ENCODE results near the gene HIPK1. TPM values are rescaled to one million over a fixed set of nuclear protein-coding genes. Genes with fewer than 3 reads are reported as not detected.

Gene HIPK1
- total RNA-seq, 1 experiment from 2014 or later = 40.1 TPM

DNA sequence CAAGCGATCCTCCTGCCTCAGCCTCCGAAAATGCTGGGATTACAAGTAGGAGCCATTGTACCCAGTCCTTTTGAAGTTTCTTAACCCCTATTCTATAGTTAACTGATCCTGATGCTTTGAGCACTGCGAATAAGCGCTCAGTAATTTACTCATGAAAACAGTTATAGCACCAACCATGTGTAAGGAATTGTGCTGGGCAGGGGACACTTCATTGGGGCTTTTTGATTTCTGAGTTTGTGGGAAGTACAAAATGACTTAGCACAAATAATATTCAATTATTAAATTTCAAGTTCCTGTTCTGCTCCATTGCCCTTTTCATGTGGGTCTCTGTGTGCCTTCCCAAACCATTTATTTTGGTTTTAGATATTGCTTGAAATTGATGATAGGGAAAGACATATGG is 6.2 kb upstream of the HIPK1 start:
- TF ChIP-seq, protein P1, sequence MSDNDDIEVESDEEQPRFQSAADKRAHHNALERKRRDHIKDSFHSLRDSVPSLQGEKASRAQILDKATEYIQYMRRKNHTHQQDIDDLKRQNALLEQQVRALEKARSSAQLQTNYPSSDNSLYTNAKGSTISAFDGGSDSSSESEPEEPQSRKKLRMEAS (IDR thresholded peaks at IDR 0.05) = no peak
- TF ChIP-seq SIN3A (IDR thresholded peaks at IDR 0.05; ENCODE audit: low read depth) (no peak), ELF1 (IDR thresholded peaks at IDR 0.05; ENCODE audit: borderline replicate concordance, low read depth) (no peak), POLR2AphosphoS5 (IDR thresholded peaks at IDR 0.05; ENCODE audit: low read depth, low read length) (no peak), ZFX (IDR thresholded peaks at IDR 0.05) (no peak), CBX3 (IDR thresholded peaks at IDR 0.05; ENCODE audit: low read depth) (no peak), CEBPB (IDR thresholded peaks at IDR 0.05; ENCODE audit: low read depth) (no peak), JUND (IDR thresholded peaks at IDR 0.05) (no peak), TCF7L2 (IDR thresholded peaks at IDR 0.05; ENCODE audit: borderline replicate concordance, extremely low read depth, insufficient read depth, insufficient read length) (no peak), ZBTB33 (IDR thresholded peaks at IDR 0.05; ENCODE audit: extremely low read depth, insufficient replicate concordance, low read length) (no peak)
- TF ChIP-seq, protein P2, sequence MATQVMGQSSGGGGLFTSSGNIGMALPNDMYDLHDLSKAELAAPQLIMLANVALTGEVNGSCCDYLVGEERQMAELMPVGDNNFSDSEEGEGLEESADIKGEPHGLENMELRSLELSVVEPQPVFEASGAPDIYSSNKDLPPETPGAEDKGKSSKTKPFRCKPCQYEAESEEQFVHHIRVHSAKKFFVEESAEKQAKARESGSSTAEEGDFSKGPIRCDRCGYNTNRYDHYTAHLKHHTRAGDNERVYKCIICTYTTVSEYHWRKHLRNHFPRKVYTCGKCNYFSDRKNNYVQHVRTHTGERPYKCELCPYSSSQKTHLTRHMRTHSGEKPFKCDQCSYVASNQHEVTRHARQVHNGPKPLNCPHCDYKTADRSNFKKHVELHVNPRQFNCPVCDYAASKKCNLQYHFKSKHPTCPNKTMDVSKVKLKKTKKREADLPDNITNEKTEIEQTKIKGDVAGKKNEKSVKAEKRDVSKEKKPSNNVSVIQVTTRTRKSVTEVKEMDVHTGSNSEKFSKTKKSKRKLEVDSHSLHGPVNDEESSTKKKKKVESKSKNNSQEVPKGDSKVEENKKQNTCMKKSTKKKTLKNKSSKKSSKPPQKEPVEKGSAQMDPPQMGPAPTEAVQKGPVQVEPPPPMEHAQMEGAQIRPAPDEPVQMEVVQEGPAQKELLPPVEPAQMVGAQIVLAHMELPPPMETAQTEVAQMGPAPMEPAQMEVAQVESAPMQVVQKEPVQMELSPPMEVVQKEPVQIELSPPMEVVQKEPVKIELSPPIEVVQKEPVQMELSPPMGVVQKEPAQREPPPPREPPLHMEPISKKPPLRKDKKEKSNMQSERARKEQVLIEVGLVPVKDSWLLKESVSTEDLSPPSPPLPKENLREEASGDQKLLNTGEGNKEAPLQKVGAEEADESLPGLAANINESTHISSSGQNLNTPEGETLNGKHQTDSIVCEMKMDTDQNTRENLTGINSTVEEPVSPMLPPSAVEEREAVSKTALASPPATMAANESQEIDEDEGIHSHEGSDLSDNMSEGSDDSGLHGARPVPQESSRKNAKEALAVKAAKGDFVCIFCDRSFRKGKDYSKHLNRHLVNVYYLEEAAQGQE (IDR thresholded peaks at IDR 0.05; ENCODE audit: low read depth) = no peak
- Histone ChIP-seq H3K36me3 (ENCODE audit: control insufficient read depth in 1 of 2, insufficient read depth in 2 of 2, low read length in 2 of 2) (no peaks in the 10 kb centered on the region), H3K4me3 (replicated peaks in 1 of 2; ENCODE audit: low read depth in 1 of 2, low read length in 2 of 2) (no peak overlapping the region), H3K79me2 (ENCODE audit: insufficient read depth, low read length) (no peaks in the 10 kb centered on the region), H3K9me3 (ENCODE audit: control insufficient read depth in 1 of 2, insufficient read depth in 1 of 2, low read depth in 1 of 2, low read length in 2 of 2) (no peaks in the 10 kb centered on the region), H3K27me3 (ENCODE audit: insufficient read depth, low read length) (no peaks in the 10 kb centered on the region), H2AFZ (ENCODE audit: low read depth, low read length, poor library complexity, severe bottlenecking) (no peak overlapping the region), H4K20me1 (ENCODE audit: insufficient read depth) (no peaks in the 10 kb centered on the region), H3K4me1 (ENCODE audit: control insufficient read depth in 1 of 2, insufficient read depth in 2 of 2, low read length in 2 of 2) (peaks cover 0 to 4% of the 10 kb centered on the region in 2 experiments; a peak in 1 of 4 replicates), H3K9ac (ENCODE audit: low read length) (no peak overlapping the region), H3K27ac (ENCODE audit: low read depth, low read length) (no peak overlapping the region), H3K4me2 (ENCODE audit: low read length) (no peak overlapping the region), H3K9me2 (ENCODE audit: insufficient read depth) (no peaks in the 10 kb centered on the region)
- DNase-seq (ENCODE audit: low read depth, low spot score) (no peak), ATAC-seq (no peak)
- ChIA-PET CTCF (no interaction called here), POLR2A (no interaction called here), RAD21 (ENCODE audit: low non-redundant PET in 1 of 2, low total read pairs in 2 of 2, uncharacterized antibody in 2 of 2, unreplicated experiment in 2 of 2) (interaction anchor here in 1 of 2 experiments (0.7 kb wide), 1 partner anchor 1841 kb away, joined by 5 read pairs; no protein-coding TSS in a partner anchor)
- intact Hi-C loops (cut with micrococcal nuclease) = no loop called here
- BruUV-seq (replicated peaks) = no TSS peak
